GM20000 (cell line): Measurements from ENCODE around the gene FYN.

Source experiments
- DNase-seq: peaks from one replicate; pipeline ENCODE4 v3.0.0; 2012; ENCODE audit warnings: low spot score
- CTCF ChIP-seq: IDR thresholded peaks from 2 replicates; pipeline ENCODE4 v1.5.1; 2012; ENCODE audit warnings: mild to moderate bottlenecking, control low read depth; ENCODE audit errors: extremely low read depth, missing control alignments

FYN gene

GRCh38 chr6:111620169-111620568 is 253.1 kb downstream of the FYN start:
- no peak for TF ChIP-seq CTCF
- DNase-seq = no peak

DNA sequence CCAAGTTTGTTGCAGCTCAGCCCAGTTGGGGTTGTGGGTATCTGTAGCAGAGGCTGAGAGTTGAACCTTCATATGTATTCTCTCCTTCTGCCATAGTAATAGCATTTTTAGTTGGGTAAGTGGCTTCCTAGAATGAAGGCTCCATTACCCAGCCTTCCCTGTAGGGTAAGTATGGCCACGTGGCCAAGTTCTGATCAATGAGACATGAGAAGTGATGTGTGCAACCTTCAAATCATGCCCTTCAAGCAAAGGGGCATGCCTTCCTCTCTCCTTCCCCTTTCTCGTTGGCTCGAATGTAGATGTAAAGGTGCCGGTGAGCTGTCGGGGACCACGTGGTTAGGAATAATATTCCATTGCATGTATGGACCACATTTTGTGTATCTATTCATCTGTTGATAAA is 254.8 kb downstream of the FYN start:
- TF ChIP-seq CTCF = no peak
- DNase-seq = no peak

DNA sequence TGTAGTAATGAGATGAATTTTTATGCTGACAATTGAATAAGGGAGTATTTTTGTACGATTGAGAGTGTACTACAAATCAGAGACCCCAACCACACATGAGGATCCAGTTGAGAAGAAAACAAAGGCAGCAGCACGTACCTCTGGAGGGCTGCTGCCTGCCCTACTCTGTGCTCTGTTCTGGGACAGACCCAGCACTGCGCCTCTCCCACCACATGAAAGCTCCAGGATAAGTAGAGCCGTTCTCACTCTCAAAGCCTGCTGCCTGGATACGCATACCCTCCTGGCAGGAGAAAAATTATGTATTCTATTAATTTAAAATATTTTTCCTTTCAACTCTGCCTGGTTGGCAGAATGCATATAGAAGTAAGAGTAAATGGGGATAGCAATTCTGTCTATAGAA is 256.1 kb downstream of the FYN start:
- DNase-seq = no peak
- no peak for TF ChIP-seq CTCF

DNA sequence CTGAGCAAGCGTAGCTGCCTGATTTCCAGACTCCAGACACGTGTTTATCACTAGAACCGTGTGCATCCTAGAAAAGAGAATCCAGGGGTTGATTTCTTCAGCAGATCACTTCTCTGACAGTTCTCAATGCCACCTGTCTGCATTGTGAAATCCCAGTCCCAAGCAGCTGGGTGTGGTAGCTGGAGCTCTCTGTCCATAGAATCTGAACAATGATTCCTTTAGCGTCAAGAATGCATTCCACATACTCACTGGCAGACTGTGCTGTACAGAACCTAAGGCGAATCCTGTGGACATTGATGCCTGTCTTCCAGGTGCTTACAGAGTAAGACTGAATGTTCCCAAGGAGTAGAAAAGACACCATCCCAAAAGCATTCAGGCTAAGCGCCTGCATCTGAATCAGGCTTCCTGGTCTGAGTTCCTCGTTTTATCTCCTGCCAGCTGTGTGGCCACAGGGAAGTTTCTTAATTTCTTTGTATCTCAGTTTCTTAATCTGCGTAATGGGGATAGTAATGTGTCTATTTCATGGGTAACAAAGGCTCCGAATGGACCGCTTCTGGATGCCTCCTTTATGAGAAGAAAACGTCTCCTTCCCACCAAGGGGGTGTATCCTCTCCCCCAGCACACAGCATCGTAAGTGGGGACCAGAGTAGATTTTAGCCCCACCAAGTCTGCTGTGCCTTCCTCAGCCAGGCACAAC is 257.2 kb downstream of the FYN start:
- no peak for TF ChIP-seq CTCF
- no peak for DNase-seq

DNA sequence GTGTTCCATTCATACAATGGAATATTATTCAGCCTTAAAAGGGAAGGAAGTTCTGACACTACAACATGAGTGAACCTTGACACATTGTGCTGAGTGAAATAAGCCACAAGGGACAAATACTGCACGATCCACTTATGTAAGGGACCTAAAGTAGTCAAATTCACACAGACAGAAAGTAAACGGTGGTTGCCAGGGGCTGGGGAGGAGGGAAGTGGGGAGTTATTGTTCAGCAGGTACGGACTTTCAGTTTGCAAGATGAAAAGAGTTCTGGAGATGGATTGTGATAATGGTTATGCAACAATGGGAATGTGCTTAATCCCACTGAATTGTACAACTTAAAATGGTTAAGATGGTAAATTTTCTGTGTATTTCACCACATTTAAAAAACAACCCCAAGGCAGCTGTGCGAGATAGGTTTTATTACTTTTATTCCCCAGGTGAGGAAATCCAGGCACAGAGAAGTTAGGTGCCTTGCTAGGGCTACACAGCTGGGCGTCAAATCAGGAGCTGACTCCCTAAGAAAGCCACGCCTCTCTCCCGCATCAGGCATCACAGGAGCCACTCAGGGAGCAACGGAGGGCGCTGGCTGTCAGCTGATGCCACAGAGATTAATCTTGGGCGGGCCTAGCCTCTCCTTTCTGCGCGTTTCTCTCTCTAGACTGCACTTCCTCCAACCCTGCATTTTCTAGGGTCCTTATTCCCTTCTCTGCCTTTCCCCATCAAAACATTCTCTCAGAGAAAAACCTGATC is 258.2 kb downstream of the FYN start:
- no peak for DNase-seq
- no peak for TF ChIP-seq CTCF

DNA sequence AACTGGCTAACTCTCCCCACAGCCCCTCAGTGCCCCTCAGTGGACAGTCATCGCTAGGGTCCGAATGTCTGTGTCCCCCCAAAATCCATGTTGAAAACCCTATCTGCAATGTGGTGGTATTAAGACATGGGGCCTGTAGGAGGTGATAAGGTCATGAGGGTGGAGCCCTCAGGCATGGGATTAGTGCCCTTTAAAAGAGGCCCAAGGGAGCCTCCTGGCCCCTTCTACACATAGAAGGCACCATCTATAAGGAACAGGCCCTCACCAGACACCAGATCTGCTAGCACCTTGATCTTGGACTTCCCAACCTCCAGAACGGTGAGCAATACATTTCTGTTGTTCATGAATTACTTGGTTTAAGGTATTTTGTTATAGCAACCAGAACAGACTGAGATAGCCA is 260.9 kb downstream of the FYN start:
- TF ChIP-seq CTCF = no peak
- DNase-seq = no peak

DNA sequence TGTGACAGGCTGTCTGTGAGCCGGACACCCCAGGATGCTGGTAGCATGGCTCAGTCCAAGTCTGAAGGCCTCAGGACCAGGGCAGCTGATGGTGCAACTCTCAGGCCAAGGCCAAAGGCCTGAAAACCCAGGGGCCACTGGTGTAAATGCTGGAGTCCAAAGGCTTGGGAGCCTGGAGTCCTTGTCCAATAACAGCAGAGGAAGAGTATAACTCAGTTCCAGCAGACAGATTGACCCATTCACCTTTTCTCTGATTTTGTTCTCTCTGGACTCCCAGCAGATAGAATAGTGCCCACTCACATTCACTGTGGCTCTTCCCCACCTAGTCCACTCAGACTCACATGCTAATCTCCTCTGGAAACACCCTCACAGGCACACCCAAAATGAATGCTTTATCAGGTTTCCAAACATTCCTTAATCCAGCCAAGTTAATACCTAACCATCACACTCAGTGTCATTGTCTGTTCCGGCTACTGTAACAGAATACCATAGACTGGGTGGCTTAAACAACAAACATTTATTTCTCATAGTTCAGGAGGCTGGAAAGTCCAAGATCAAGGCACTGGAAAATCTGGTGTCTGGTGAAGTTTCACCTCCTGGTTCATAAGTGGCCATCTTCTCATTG is 262.6 kb downstream of the FYN start:
- no peak for TF ChIP-seq CTCF
- DNase-seq = no peak
